ENCODE data around the gene TCF4. TPM values are rescaled to one million over a fixed set of nuclear protein-coding genes. Genes with fewer than 3 reads are reported as not detected.

The TCF4 gene
- polyA plus RNA-seq, 1 donor (not counting 4 experiments of a cell fraction or from before 2014, with no cell fraction given): 9.7 TPM

DNA sequence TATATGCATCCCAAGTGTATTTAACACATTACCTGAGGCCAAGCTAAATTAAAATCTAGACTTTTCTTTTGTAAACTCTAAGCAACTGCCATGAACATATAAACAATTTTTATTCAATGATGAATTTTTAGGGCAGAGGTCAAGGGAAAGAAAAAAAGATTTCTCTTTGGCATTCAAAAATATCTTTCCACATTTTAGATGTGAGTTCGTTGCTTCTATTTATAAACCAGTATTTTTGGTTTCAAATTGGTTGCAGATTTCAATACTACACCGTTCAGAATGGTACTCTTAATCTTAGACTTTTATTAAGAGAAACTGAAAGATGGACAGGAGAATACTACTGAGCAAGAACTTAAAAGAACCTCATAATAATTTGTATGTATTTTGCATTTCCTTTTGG lies 335.1 kb downstream of the TCF4 start:
- FAIRE-seq (no peak), DNase-seq (ENCODE audit: low read depth, low spot score) (no peak)
- no peaks in the 10 kb centered on the region for H3K9me1 ChIP-seq (ENCODE audit: control insufficient read depth, extremely low read depth, insufficient read depth, low read length)
- H3K4me2 ChIP-seq (ENCODE audit: control insufficient read depth, extremely low read depth, insufficient read depth, low read depth, low read length): no peak overlapping the region
- dilution Hi-C loops (cut with MboI; ENCODE audit: extremely low pct_ligation_motif_present, low sequenced_read_pairs): no loop called here
- H4K20me1 ChIP-seq (ENCODE audit: control insufficient read depth, extremely low read depth, insufficient read depth, low read length): no peaks in the 10 kb centered on the region
- no peaks in the 10 kb centered on the region for H3K79me2 ChIP-seq (ENCODE audit: control insufficient read depth, insufficient read depth, low read length)
- H3K9ac ChIP-seq (ENCODE audit: control insufficient read depth, extremely low read depth, insufficient read depth, low read length): no peak overlapping the region
- no peaks in the 10 kb centered on the region for H3K9me3 ChIP-seq (ENCODE audit: control insufficient read depth, low read depth, low read length)
- no peak for TF ChIP-seq CTCF (optimal IDR thresholded peaks at IDR 0.05 in 1 of 3, IDR thresholded peaks at IDR 0.05 in 1 of 3, conservative IDR thresholded peaks at IDR 0.05 in 1 of 3; ENCODE audit: extremely low read depth in 1 of 3, insufficient read depth in 2 of 3, low read length in 3 of 3)
- TF ChIP-seq EZH2 (IDR thresholded peaks at IDR 0.05; ENCODE audit: low read length): no peak
- no peak overlapping the region for H2AFZ ChIP-seq (ENCODE audit: control insufficient read depth, low read length)
- H3K36me3 ChIP-seq (ENCODE audit: control insufficient read depth in 2 of 2, extremely low read depth in 1 of 2, insufficient read depth in 2 of 2, low read length in 2 of 2): peaks cover 0 to 2% of the 10 kb centered on the region in 2 experiments
- H3K4me3 ChIP-seq (ENCODE audit: control insufficient read depth in 2 of 3, extremely low read depth in 1 of 3, insufficient read depth in 2 of 3, low read depth in 1 of 3, low read length in 3 of 3): no peak overlapping the region
- H3K27me3 ChIP-seq (ENCODE audit: control insufficient read depth, extremely low read depth, insufficient read depth, low read length): no peaks in the 10 kb centered on the region
- peaks cover 10% of the 10 kb centered on the region for H3K4me1 ChIP-seq (ENCODE audit: control insufficient read depth, extremely low read depth, insufficient read depth, low read length)
- no peak overlapping the region for H3K27ac ChIP-seq (ENCODE audit: control insufficient read depth, insufficient read depth, low read length)

DNA sequence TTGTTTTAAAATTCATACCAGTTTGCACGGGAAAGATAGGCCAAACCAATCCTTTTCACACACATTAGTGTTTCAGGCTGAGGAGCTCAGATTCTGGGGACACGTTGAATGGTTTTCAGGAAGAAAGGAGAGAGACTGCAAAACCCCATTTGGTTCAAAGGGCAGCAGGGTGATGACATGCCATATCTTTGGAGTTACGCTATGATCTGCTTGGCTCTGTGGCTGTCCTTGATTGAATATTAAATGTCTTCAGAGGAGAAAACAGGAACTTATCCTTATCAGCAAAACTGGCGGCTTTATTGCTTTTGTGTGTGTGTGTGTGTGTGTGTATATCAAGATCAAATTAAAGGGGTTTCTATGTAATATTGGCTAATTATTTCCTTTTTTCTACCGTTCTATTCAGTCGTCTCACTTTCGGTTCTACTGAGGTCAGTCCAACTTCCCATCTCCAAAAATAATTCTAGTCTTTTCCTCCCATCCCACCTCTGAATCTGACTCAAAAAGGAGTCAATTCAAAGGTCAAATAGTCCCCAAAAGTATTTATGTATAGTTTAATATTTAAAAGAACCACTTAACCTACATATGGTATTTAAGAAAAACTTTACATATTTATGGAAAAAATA lies 335.8 kb downstream of the TCF4 start:
- no peak overlapping the region for H3K27ac ChIP-seq (ENCODE audit: control insufficient read depth, insufficient read depth, low read length)
- DNase-seq (ENCODE audit: low read depth, low spot score) (no peak), FAIRE-seq (no peak)
- dilution Hi-C loops (cut with MboI; ENCODE audit: extremely low pct_ligation_motif_present, low sequenced_read_pairs): no loop called here
- H3K4me2 ChIP-seq (ENCODE audit: control insufficient read depth, extremely low read depth, insufficient read depth, low read depth, low read length): no peak overlapping the region
- H3K79me2 ChIP-seq (ENCODE audit: control insufficient read depth, insufficient read depth, low read length): no peaks in the 10 kb centered on the region
- no peaks in the 10 kb centered on the region for H3K9me3 ChIP-seq (ENCODE audit: control insufficient read depth, low read depth, low read length)
- H3K4me1 ChIP-seq (ENCODE audit: control insufficient read depth, extremely low read depth, insufficient read depth, low read length): peaks cover 8% of the 10 kb centered on the region
- no peaks in the 10 kb centered on the region for H3K27me3 ChIP-seq (ENCODE audit: control insufficient read depth, extremely low read depth, insufficient read depth, low read length)
- no peak overlapping the region for H3K4me3 ChIP-seq (ENCODE audit: control insufficient read depth in 2 of 3, extremely low read depth in 1 of 3, insufficient read depth in 2 of 3, low read depth in 1 of 3, low read length in 3 of 3)
- H3K36me3 ChIP-seq (ENCODE audit: control insufficient read depth in 2 of 2, extremely low read depth in 1 of 2, insufficient read depth in 2 of 2, low read length in 2 of 2): peaks cover 0 to 2% of the 10 kb centered on the region in 2 experiments
- H3K9ac ChIP-seq (ENCODE audit: control insufficient read depth, extremely low read depth, insufficient read depth, low read length): no peak overlapping the region
- no peak overlapping the region for H2AFZ ChIP-seq (ENCODE audit: control insufficient read depth, low read length)
- TF ChIP-seq EZH2 (IDR thresholded peaks at IDR 0.05; ENCODE audit: low read length): no peak
- TF ChIP-seq CTCF (optimal IDR thresholded peaks at IDR 0.05 in 1 of 3, IDR thresholded peaks at IDR 0.05 in 1 of 3, conservative IDR thresholded peaks at IDR 0.05 in 1 of 3; ENCODE audit: extremely low read depth in 1 of 3, insufficient read depth in 2 of 3, low read length in 3 of 3): no peak
- no peaks in the 10 kb centered on the region for H3K9me1 ChIP-seq (ENCODE audit: control insufficient read depth, extremely low read depth, insufficient read depth, low read length)
- H4K20me1 ChIP-seq (ENCODE audit: control insufficient read depth, extremely low read depth, insufficient read depth, low read length): no peaks in the 10 kb centered on the region

Measured in keratinocyte (primary cell).